ENCODE data around the gene PCDHB4. TPM values are rescaled to one million over a fixed set of nuclear protein-coding genes. Genes with fewer than 3 reads are reported as not detected.

Gene PCDHB4
- total and polyA plus RNA-seq, 2 of the 13 experiments (the other 11 are each of a cell fraction or from before 2014, with no cell fraction given): 0.08 to 0.13 TPM

- Histone ChIP-seq H3K36me3 (replicated peaks in 1 of 2; ENCODE audit: control insufficient read depth in 1 of 2, insufficient read depth in 2 of 2, low read length in 2 of 2) (no peaks in the 10 kb centered on the region), H3K9me3 (ENCODE audit: low read length) (peaks cover 9% of the 10 kb centered on the region), H3K79me2 (ENCODE audit: insufficient read depth, low read length) (no peaks in the 10 kb centered on the region), H3K4me2 (ENCODE audit: low read depth, low read length) (0 out of 2 replicates have a peak within 1 kb of the TSS, but pooled peaks have one; percentile 7), H3K27me3 (ENCODE audit: control insufficient read depth in 1 of 2, insufficient read depth in 2 of 2, low read length in 2 of 2) (no peaks in the 10 kb centered on the region), H3K4me1 (ENCODE audit: insufficient read depth, low read length) (no peaks in the 10 kb centered on the region), H3K9ac (ENCODE audit: insufficient read depth, low read depth, low read length) (no peak within 1 kb of the TSS), H2AFZ (ENCODE audit: low read length) (no peak within 1 kb of the TSS), H3K4me3 (replicated peaks in 1 of 3; ENCODE audit: insufficient read depth in 1 of 3, low read depth in 2 of 3, low read length in 3 of 3) (no peak within 1 kb of the TSS), H4K20me1 (ENCODE audit: insufficient read depth, low read length) (no peaks in the 10 kb centered on the region), H3K27ac (ENCODE audit: extremely low read length, insufficient read depth, low read length) (no peak within 1 kb of the TSS)
- no peak; the same call in 2 of the 3 replicates for ATAC-seq
- FAIRE-seq: no peak
- in situ Hi-C loops (cut with HindIII; ENCODE audit: extremely low pct_ligation_motif_present, low pct_unique_long_range_greater_than_20kb) (no loop called here), intact Hi-C loops (cut with micrococcal nuclease; ENCODE audit: unreplicated experiment) (no loop called here)
- CTCF ChIA-PET (ENCODE audit: low intra/inter-chr PET ratio, low total read pairs): no interaction called here
- BruUV-seq (replicated peaks): no TSS peak
- POLR2A ChIA-PET: no interaction called here
- TF ChIP-seq ZNF570 (CRISPR knock-in tag; IDR thresholded peaks at IDR 0.05; ENCODE audit: borderline replicate concordance) (no peak), CTCF (CRISPR knock-in tag; IDR thresholded peaks at IDR 0.05) (peak; percentile 30; the same call in 1 of the 2 replicates)
- WGBS (ENCODE audit: low lambda C conversion rate): 47% methylated on average over 22 of the region's 22 CpGs
- DNase-seq (ENCODE audit: low spot score): no peak
These were observed 13.6 kb downstream of the PCDHB4 start, which contains the start of gene PCDHB5 for GRCh38 chr5:141135030-141135717. Gene PCDHB5 (plus strand): TSS chr5:141135206. CDS start chr5:141135435, 229 bp downstream.

GRCh38 chr5:141135718-141136266, 14.2 kb downstream of the PCDHB4 start:
- no peaks in the 10 kb centered on the region for H3K27me3 ChIP-seq (ENCODE audit: control insufficient read depth in 1 of 2, insufficient read depth in 2 of 2, low read length in 2 of 2)
- no peak overlapping the region for H3K4me3 ChIP-seq (replicated peaks in 1 of 3; ENCODE audit: insufficient read depth in 1 of 3, low read depth in 2 of 3, low read length in 3 of 3)
- CTCF ChIA-PET (ENCODE audit: low intra/inter-chr PET ratio, low total read pairs): no interaction called here
- TF ChIP-seq MTA3 (CRISPR knock-in tag; IDR thresholded peaks at IDR 0.05) (no peak), HNF1B (CRISPR knock-in tag; IDR thresholded peaks at IDR 0.05) (no peak), SP5 (CRISPR knock-in tag; IDR thresholded peaks at IDR 0.05; ENCODE audit: borderline replicate concordance, low read depth) (no peak), PRPF4 (IDR thresholded peaks at IDR 0.05; ENCODE audit: low read depth, low read length, poor library complexity, severe bottlenecking) (no peak), ARNT (IDR thresholded peaks at IDR 0.05) (no peak), MIER2 (CRISPR knock-in tag; IDR thresholded peaks at IDR 0.05) (no peak), CBFB (CRISPR knock-in tag; IDR thresholded peaks at IDR 0.05) (no peak), ZNF816 (CRISPR knock-in tag; IDR thresholded peaks at IDR 0.05; ENCODE audit: borderline replicate concordance) (no peak), PAF1 (CRISPR knock-in tag; IDR thresholded peaks at IDR 0.05) (no peak), HMGXB4 (CRISPR knock-in tag; IDR thresholded peaks at IDR 0.05; ENCODE audit: borderline replicate concordance in 1 of 2, low read depth in 1 of 2) (no peak)
- FAIRE-seq: no peak
- intact Hi-C loops (cut with micrococcal nuclease; ENCODE audit: unreplicated experiment): no loop called here
- POLR2A ChIA-PET: no interaction called here
- no peak overlapping the region for H3K9ac ChIP-seq (ENCODE audit: insufficient read depth, low read depth, low read length)
- H2AFZ ChIP-seq (ENCODE audit: low read length): no peak overlapping the region
- H3K36me3 ChIP-seq (replicated peaks in 1 of 2; ENCODE audit: control insufficient read depth in 1 of 2, insufficient read depth in 2 of 2, low read length in 2 of 2): no peaks in the 10 kb centered on the region
- no TSS peak for BruUV-seq (replicated peaks)
- H3K4me2 ChIP-seq (ENCODE audit: low read depth, low read length): 0 out of 2 replicates have a peak overlapping the region, but pooled peaks have one; percentile 4
- no peaks in the 10 kb centered on the region for H4K20me1 ChIP-seq (ENCODE audit: insufficient read depth, low read length)
- in situ Hi-C loops (cut with HindIII; ENCODE audit: extremely low pct_ligation_motif_present, low pct_unique_long_range_greater_than_20kb): no loop called here
- 43% methylated on average over 19 of the region's 19 CpGs for WGBS (ENCODE audit: low lambda C conversion rate)
- H3K9me3 ChIP-seq (ENCODE audit: low read length): peaks cover 9% of the 10 kb centered on the region
- DNase-seq (ENCODE audit: low spot score): no peak
- H3K79me2 ChIP-seq (ENCODE audit: insufficient read depth, low read length): no peaks in the 10 kb centered on the region
- H3K27ac ChIP-seq (ENCODE audit: extremely low read length, insufficient read depth, low read length): no peak overlapping the region
- H3K4me1 ChIP-seq (ENCODE audit: insufficient read depth, low read length): no peaks in the 10 kb centered on the region
- no peak for ATAC-seq
